Measurements from ENCODE around the gene VPS29.
A peak's percentile ranks its signal among the peaks of the same experiment; 100 is the strongest.
"Not testable (repeated sequence)": the region's sequence is repeated elsewhere in the genome, so short reads cannot be mapped to it uniquely, and the experiment has no call there.

The VPS29 gene

DNA sequence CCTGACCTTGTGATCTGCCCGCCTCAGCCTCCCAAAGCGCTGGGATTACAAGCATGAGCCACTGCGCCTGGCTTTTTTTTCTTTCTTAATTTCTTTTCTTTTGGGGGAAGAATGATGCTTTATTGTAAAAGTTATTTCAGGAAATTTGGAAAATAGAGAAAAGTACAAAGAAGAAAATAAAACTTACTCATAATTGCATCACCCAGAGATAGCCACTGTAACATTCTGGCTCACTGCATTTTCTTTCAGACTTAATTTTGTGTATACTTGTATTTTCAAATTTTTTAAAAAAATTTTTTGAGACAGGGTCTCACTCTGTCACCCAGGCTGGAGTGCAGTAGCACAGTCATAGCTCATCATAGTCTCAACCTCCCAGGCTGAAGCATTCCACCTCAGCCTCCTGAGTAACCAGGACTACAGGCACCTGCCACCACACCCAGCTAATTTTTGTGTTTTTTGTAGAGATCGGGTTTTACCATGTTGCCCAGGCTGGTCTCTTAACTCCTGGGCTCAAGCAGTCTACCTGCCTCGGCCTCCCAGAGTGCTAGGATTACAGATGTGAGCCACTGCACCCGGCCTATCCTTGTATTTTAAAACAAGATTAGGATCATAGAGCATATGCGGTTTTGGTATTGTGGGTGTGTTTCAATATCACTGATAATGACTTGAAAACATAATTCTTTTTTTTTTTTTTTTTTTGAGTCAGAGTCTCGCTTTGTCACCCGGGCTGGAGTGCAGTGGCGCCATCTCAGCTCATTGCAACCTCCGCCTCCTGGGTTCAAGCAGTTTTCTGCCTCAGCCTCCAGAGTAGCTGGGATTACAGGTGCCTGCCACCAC, 19.2 kb upstream of the VPS29 start:
- DNase-seq = peak in 1 of 5 donors; percentile 38

DNA sequence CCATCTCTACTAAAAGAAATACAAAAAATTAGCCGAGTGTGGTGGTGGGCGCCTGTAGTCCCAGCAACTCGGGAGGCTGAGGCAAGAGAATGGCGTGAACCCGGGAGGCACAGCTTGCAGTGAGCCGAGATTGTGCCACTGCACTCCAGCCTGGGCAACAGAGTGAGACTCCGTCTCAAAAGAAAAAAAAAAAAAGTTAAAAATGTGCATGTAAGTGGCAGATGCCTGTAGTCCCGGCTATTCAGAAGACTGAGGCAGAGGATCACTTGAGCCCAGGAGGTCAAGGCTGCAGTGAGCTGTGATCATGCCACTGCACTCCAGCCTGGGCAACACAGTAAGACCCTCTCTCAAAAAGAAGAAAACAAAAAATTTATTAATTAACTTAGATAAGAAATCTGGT, 16.1 kb upstream of the VPS29 start:
- DNase-seq = not testable (repeated sequence)

DNA sequence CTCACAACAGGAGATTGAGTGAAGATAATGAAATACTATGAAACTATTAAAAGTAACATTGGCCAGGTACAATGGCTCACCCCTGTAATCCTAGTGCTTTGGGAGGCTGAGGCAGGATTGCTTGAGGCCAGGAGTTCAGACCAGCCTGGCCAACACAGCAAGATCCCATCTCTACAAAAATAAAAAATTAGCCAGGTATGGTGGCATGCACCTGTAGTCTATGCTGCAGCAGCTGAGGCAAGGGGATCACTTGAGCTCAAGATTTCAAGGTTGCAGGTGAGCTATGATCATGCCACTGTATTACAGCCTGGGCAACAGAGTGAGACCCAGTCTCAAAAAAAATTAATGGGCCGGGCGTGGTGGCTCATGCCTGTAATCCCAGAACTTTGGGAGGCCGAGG, 15.1 kb upstream of the VPS29 start:
- no peak for DNase-seq

DNA sequence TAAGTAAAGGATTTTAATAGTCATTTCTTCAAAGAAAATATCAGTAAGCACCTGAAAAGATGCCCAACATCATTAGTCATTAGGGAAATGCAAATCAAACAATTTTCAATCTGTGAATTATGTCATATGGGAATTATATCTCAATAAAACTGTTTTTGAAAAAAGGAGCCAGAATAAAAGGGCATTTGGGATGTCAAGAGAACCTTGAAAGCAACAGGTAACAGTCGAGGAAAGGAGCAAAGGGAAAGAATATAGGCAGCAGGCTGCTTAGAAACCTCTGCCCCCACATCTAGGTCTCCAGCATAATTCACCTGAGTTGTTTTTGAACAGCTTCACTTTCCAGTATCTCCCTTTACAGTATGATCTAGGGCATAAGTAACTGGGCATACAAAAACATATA, 12.5 kb upstream of the VPS29 start:
- DNase-seq = no peak

DNA sequence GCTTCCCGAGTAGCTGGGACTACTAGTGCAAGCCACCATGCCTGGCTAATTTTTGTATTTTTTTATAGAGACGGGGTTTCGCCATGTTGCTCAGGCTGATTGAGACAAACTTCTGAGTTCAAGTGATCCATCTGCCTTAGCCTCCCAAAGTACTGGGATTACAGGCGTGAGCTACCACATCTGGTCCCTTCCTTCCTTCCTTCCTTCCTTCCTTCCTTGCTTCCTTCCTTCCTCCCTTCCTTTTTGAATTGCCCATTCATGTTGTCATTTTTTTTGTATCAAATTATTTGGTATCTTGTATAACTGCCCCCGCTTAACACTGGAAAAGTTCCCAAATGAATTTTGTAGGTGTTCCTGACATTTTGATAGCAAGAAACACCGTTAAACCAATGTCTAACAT, 11.9 kb upstream of the VPS29 start:
- no peak for DNase-seq

DNA sequence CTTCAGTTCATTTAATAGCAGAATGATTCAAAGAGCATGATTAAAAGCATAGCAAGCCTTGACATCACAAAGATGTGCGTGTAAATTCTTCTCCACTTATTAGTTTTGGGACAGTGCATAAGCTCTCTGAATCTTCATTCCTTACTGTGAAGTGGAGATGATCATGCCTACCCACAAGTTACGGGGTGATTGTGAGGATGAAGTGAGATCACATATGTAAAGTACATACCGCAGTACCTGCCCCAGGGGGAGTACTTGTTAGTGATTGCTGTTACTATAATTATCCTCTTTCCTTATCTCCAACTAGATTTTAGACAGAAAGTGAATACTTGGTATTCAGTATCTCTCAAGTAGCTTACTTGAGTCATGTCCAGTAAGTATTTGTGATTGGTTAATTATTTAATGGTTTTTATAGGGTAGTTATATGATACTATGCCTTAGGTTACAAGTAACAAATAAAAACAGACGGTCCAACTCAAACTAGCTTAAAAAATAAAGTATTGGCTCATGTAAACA, 6.2 kb upstream of the VPS29 start:
- DNase-seq = no peak

DNA sequence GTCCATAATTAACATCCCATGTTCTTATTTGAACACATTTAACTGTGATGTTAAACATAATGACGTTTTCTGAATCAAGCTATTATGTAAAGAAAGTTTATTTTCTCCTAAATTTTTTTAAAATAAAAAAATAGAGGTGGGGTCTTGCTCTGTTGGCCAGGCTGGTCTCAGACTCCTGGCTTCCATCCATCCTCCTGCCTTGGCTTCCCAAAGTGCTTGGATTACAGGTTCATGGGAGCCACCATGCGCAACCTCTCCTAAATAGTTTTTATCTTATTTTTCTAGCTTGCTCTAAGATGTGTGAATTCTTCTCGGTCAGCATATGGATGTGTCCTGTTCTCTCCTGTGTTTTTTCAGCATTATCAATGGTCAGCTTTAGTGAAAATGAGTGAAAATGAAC, 3.4 kb upstream of the VPS29 start:
- no peak for DNase-seq

DNA sequence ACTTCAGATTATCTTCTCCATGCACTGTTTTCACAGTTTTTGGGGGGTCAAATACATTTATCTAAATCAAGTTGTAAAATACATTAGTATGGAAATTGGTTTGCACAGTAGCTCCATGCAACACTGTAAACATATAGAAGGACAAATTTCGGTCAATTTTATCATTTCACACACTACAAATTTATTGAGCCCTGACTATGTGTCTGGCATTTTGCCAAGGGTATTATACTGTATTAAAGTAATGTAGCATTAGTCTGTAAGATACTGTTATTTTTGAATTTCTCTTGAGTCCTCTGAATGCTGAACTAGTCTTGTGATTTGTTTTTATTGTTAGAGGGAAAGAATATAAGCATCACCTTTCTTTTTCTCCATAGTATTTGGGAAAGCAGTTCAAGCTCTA, 1.5 kb upstream of the VPS29 start:
- no peak for DNase-seq

DNA sequence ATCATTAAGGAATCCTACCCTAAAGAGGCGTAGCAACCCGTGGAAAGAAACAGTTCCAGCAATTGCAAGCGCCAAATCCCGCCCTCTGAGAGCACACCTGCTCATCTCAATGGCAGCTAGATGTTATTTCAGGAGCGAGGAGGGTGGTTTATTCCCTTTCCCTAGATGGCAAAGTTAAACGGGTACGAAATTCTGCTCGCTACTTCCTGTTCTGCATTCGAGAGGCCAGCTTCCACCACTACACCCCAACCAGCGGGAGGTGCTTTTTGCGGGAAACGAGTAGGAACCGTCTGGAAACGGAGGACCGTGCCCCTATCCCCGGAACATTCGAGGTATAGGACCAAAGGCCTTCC, 536 bp downstream of the VPS29 start:
- no peak for DNase-seq

DNA sequence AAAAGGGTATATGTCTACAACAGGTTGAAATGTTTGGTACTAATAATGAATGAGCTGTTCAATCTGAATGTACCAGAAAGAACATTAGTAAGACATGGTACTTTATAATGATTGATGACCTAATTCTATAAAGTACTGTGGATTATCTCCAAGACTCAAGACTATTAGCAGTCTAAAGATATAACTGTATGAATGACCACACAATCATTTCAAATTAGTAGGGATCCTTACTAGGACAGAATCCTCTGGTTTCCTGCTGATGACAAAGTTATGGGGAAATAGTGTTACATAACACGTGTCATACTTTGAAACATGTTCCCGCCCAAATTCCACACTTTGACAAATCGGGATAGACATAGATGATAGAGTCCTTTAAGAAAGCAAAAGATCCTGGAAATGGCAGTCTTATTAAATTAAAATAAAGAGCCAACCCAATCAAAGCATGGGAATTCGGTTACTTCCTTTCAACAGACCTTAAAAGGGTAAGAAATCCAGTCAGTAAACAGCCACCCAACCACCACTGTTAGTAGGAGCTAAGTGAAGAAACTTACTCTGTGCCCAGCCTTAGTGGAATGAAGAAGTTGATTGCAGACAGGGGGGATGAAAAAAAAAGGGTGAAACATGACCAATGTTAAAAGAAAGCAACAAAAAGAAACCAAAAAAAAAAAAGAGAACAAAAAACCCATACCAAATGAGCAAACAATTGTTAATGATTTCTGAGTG, 2.8 kb downstream of the VPS29 start:
- no peak for DNase-seq

DNA sequence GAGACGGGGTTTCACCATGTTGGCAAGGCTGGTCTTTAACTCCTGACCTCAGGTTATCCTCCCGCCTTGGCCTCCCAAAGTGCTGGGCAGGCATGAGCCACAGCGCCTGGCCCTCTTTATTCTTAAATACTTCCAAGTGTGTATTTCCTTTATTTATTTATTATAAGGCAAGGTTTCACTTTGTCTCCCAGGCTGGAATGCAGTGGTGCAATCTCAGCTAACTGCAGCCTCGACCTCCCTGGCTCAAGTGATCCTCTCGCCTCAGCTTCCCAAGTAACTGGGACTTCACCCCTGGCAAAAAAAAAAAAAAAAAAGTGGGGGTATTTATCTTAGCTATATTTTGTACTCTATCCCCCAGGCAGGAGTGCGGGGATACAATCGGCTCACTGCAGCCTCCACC, 26.5 kb downstream of the VPS29 start:
- no peak for DNase-seq

DNA sequence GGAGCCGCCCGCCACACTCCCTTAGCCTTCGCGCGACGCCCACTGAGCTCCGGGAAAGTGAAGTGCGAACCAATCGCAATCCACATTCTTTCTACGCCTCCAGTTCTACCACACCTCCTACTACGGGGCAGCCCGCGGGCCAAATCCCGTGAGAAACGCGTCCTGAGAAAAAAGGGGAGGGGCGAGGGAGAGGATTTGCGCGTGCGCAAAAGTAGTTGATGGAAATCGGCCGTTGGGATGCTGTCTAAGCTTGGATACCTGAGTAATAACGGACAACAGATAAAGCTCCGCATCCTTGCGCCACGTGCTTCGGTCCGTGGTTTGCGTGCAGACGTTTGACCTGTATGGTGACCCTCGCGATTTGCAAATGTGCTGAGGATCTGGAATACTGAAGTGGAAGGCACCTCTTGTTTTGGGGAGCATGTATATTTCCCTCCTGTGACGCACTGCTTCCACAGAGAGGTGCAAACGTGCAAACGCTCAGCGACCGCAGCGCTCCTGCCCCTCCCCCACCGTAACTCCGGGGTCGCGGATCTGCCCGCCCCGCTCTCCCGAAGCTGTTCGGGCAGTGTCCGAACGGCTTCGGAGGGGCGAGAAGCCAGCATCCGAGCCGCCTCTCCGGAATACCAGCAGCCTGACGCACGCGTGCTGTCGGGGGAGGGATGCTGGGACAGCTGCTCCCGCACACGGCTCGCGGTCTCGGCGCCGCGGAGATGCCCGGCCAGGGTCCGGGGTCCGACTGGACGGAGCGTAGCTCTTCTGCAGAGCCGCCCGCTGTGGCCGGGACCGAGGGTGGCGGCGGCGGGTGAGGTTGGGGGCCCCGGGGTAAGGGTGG, 33.5 kb downstream of the VPS29 start, which contains the start of the genes FAM216A and GPN3:
Gene FAM216A, plus strand, starts transcription at position 632 of the 835 bp plus-strand sequence. Its CDS starts 31 bp downstream, at position 663.
Gene GPN3, minus strand, starts transcription at position 44 of the 835 bp plus-strand sequence. CDS start 54 bp downstream, outside the sequence.
- peak; percentile 89 to 97 (median 93) for DNase-seq

DNA sequence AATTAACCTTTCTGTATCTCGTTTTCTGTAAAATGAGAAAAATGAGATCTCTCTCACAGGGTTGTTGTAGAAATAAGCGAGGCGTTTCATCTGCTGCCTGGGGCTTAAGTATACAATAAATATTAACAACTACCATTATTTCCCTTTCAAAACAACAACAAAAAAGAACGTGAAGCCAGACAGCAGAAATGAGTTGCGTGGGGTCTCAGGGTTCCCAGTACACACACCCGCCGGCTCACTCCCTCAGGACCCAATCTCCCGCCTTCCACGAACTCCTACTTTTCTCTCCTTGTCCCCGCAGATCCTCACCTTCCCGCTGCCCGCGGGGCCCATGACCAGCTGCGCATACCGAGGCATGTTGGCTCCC, 34.1 kb downstream of the VPS29 start:
- no peak for DNase-seq

DNA sequence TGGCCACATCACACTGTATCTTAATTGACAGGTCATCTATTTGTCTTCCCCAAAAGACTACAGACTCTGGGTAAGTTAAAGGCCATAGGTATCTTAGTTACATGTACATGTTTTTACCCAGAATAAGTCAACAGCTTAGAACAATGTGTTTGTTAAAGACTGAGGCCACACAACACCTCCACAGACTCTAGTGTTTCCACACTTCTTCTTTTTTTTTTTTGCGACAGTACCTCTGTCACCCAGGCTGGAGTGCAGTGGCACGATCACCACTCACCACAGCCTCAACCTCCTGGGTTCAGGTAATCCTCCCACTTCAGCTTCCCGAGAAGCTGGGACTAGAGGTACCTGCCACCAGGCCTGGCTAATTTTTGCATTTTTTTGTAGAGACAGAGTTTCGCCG, 35.1 kb downstream of the VPS29 start:
- DNase-seq = no peak

DNA sequence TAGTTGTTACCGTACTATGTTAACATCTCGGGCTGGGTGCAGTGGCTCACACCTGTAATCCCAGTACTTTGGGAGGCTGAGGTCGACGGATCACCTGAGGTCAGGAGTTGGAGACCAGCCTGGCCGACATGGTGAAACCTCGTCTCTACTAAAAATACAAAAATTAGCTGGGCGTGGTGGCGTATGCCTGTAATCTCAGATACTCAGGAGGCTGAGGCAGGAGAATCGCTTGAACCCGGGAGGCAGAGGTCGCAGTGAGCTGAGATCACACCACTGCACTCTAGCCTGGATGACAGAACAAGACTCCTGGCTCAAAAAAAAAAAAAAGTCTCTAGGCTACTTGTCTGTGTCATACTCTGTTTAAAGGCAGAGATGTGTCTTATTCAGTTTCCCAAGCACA, 36.1 kb downstream of the VPS29 start:
- DNase-seq = not testable (repeated sequence)

DNA sequence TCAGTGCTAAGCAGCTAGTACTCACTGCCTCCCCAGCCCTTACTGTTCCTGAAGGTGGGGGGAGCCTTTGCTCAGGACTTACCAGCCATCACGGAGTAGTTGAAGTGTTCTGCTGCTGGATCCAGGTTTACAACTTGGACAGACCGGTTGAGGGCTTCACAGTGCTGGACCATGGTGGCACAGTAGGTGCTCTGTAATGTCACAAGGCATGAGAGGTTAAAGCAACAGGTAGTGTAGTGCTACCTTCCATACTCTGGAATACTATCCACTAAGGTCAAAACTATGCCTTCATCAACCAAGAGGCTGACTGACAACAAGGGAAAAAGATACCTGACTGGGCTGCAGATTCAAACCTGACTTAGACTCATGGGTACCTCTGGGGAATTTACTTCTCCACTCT, 36.9 kb downstream of the VPS29 start:
- DNase-seq = no peak

DNA sequence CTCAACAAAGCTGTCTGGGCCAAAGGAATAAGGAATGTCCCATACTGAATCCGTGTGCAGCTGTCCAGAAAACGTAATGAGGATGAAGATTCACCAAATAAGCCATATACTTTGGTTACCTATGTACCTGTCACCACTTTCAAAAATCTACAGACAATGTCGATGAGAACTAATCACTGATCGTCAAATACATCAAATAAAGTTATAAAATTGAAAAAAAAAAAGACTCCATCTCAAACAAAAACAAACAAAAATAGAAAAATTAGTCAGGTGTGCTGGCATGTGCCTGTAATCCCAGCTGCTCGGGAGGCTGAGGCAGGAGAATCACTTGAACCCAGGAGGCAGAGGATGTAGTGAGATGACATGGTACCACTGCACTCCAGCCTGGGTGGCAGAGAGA, 40.7 kb downstream of the VPS29 start:
- not testable (repeated sequence) for DNase-seq

DNA sequence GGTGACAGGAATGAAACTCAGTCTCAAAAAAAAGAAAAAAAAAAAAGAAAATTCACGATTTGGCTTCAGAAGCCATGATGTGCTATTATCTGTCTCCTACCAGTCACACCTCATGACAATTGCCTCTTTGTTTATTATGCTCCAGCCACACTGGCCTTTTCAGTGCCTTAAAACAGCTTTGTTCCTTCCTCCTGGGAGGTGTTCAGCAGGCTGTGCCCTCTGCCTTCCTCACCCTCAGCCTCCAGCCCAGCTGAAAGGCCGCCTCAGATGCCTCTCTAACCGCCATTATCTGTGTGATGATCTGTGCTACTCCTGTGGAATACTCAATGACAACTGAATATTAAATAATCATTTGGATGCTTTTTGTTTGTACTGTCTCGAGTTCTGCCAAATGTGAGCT, 43.2 kb downstream of the VPS29 start:
- no peak for DNase-seq

DNA sequence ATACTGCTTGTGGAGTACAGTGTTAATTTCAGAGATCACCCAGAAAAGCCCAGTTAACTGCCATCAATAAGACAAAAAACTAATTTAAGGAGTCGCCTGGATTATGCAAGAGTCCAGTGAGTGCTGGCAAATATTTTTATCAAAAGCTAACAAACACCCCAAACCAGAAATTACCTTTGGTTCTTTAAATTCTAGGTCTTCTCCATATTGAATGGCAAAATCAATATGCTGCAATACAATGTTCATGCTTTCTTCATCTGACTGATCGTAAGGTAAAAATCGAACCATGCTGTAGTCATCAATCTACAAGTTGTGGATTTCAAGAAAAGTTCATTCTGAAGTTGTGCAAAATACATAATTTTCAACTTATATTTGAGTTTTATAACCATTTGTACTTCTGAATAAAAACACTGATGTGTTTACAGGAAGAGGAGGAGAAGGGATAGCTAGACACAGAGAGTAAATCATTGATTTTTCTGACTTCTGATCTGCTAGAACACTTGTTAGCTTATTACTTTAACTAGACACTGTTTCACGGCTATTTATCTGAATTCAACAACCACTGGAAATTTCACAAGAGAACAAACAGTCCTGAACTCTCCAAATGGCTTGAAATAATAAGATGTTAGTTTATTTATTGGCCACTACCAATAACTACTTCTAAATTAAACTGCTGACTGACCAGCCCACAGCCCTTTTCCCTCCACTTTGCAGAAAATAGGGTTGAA, 48.2 kb downstream of the VPS29 start:
- no peak for DNase-seq

DNA sequence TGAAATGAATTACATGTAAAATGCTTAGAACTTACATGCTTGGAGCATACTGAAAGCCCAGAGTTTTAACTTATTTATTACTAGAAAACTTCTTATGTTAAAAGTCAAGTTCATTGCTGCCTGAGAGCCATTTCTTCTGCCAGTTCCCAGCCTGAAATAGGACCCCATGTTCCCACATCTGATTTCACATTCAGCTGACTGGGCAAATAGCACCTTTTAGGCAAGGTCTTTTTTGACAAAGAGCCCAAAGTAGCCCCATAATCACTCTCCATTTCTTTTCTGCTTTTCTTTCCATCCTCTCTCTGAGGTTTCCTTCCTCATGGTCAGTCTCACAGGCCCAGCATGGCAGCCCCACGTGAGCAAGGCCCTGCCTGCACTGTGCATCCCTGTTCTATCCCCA, 50.6 kb downstream of the VPS29 start:
- no peak for DNase-seq

DNA sequence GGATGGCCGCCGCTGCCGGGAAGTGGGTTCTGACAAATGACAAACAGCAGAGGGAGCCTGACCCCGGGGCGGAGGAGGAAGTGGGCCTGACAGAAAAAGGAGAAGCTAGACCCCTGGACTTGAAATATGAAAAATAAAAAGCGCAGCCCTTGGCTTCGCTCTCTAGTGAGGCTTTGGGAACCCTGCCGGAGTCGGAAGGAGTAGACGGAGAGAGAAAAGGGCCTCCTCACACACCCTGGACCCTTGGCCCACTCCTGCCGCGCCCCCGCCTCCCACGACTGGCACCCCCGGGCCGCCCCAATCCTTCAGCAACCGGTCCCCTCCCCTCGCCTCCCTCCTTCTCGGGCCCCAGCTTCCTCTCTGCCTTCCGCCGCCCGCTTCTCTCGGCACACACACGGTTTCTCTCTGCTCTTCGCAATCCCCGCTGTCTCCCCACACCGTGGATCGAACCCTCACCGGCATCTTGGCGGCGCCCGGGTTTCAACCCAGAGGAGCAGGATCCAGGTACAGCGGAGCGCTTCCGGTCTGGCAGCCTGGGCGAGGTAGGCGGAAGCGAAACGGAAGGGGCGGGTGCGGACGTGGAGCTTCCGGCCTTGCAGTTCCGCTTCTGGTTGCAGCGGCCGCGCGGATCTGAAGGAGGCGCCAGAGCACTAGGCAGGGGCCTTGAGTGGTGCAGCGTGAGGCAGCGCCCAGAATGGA, 52.0 kb downstream of the VPS29 start, which contains the start of gene ARPC3:
Gene ARPC3, minus strand, starts transcription at position 539 of the 699 bp plus-strand sequence. Its CDS starts 77 bp downstream, at position 462.
- peak; percentile 90 to 97 (median 93) for DNase-seq

DNA sequence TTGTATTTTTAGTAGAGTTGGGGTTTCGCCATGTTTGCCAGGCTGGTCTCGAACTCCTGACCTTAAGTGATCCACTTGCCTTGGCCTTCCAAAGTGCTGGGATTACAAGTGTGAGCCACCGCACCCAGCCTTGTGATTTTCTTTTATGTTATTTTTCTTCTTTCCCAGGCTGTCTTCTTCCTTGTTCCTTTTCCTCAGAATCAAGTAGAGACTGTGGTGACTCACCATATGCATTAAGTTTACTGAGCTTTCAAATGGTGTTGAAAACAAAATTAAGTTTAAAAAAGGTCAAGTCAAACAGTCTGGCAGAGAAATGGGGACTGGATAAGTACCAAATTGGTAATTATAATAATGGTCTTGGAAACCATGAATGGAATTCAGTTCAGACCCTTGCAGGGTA, 57.5 kb downstream of the VPS29 start:
- DNase-seq = no peak
